Smooth muscle cell (in vitro differentiated cells): Measurements from ENCODE around the gene AGO3. TPM values are rescaled to one million over a fixed set of nuclear protein-coding genes. Genes with fewer than 3 reads are reported as not detected.

Source experiments
- DNase-seq: peaks from one replicate; lab custom pipeline; 2025; ENCODE audit not compliant: unreplicated experiment; lab: John Stamatoyannopoulos, UW
- H2AFZ ChIP-seq: fragments of 200-600 bp; sonication (generic); 2 replicates; pipeline ENCODE4 v1.6.0; 2016; ENCODE audit warnings: antibody characterized with exemption, low read depth, mild to moderate bottlenecking
- H3F3A ChIP-seq: fragments of 200-600 bp; sonication (generic); 2 replicates; pipeline ENCODE4 v1.6.0; 2017; ENCODE audit warnings: antibody characterized with exemption, low read depth
- H3K27ac ChIP-seq: fragments of 200-600 bp; sonication (generic); 2 replicates; pipeline ENCODE4 v1.5.1; 2016; ENCODE audit warnings: low read depth, mild to moderate bottlenecking
- H3K27me3 ChIP-seq: fragments of 200-600 bp; sonication (generic); 2 replicates; pipeline ENCODE4 v1.6.1; 2016; ENCODE audit warnings: low read depth, mild to moderate bottlenecking
- H3K36me3 ChIP-seq: fragments of 200-600 bp; sonication (generic); 2 replicates; pipeline ENCODE4 v1.5.1; 2016; ENCODE audit warnings: low read depth
- H3K4me1 ChIP-seq: fragments of 200-600 bp; sonication (generic); 2 replicates; pipeline ENCODE4 v1.5.1; 2016; ENCODE audit warnings: low read depth
- H3K4me2 ChIP-seq: fragments of 200-600 bp; sonication (generic); 2 replicates; pipeline ENCODE4 v1.6.0; 2016; ENCODE audit warnings: mild to moderate bottlenecking
- H3K4me3 ChIP-seq: fragments of 200-600 bp; sonication (generic); 2 replicates; pipeline ENCODE4 v1.5.1; 2016; ENCODE audit warnings: mild to moderate bottlenecking
- H3K79me2 ChIP-seq: fragments of 200-600 bp; sonication (generic); 2 replicates; pipeline ENCODE4 v1.6.0; 2016; ENCODE audit warnings: low read depth, mild to moderate bottlenecking
- H3K9ac ChIP-seq: fragments of 200-600 bp; sonication (generic); 2 replicates; pipeline ENCODE4 v1.6.0; 2016; ENCODE audit warnings: low read depth
- H3K9me3 ChIP-seq: fragments of 200-600 bp; sonication (generic); replicated peaks from 2 replicates; pipeline ENCODE4 v1.5.1; 2016; ENCODE audit warnings: low read depth
- H4K20me1 ChIP-seq: fragments of 200-600 bp; sonication (generic); 2 replicates; pipeline ENCODE4 v1.6.0; 2016; ENCODE audit warnings: low read depth
- CTCF ChIP-seq: fragments of 200-600 bp; sonication (generic); IDR thresholded peaks from 2 replicates; pipeline ENCODE4 v1.5.1; 2017; ENCODE audit warnings: borderline replicate concordance, mild to moderate bottlenecking, antibody characterized with exemption; ENCODE audit not compliant: insufficient read depth, poor library complexity, severe bottlenecking
- WGBS: methylation state at CpG from one replicate; pipeline ENCODE4 v1.1.7; 2016; ENCODE audit warnings: low lambda C conversion rate; 5-methylcytosine and 5-hydroxymethylcytosine counted together
- polyA plus RNA-seq: library from polyadenylated mRNA; unstranded; fragments of >200 nt; fragmentation: Nextera tagmentation; extraction: Ambion mirVana; gene quantifications from 2 replicates; pipeline ENCODE4 v1.2.1, GENCODE V29; 2016
- total RNA-seq: library from RNA; depleted of rRNA; stranded (reverse); fragments of >200 nt; gene quantifications from 2 replicates; pipeline ENCODE4 v1.2.3, GENCODE V29; 2014

AGO3 gene
- total and polyA plus RNA-seq, 2 experiments from 2014 or later: 14.3 to 31.6 TPM

GRCh38 chr1:35945327-35945726 is 14.4 kb downstream of the AGO3 start:
- Histone ChIP-seq H3K4me1 (no peaks in the 10 kb centered on the region), H2AFZ (no peak overlapping the region), H4K20me1 (peaks cover 95% of the 10 kb centered on the region), H3K9me3 (no peaks in the 10 kb centered on the region), H3K4me3 (no peak overlapping the region), H3K36me3 (no peaks in the 10 kb centered on the region), H3K9ac (no peak overlapping the region), H3K27ac (peak overlapping the region; percentile 23), H3K4me2 (no peak overlapping the region), H3F3A (no peaks in the 10 kb centered on the region), H3K79me2 (peaks cover 97% of the 10 kb centered on the region), H3K27me3 (no peaks in the 10 kb centered on the region)
- no peak for TF ChIP-seq CTCF
- WGBS: 50% methylated on average over 2 of the region's 2 CpGs
- no peak for DNase-seq

DNA sequence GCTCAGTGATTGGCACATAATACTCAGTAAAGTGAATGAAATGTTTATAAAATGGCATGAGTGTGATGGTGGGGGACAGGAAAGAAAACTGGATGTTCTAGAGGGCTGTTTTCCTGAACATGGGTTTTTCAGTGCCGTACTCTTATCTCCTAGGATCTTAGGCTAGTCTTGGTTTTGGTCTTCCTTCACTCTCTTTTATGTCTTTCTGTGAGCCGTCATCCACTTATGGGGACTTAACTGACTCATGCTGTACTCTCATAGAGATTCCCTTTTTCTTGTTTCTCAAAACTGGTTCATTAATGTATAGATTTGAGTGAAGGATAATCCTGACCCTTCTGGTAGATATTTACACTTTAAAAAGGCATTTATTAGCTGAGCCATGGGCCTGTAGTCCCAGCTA is 16.6 kb downstream of the AGO3 start:
- no peak overlapping the region for H3K4me3 ChIP-seq
- no peak overlapping the region for H3K9ac ChIP-seq
- H3K4me1 ChIP-seq: no peaks in the 10 kb centered on the region
- TF ChIP-seq CTCF: no peak
- no peak for DNase-seq
- H4K20me1 ChIP-seq: peaks cover 94% of the 10 kb centered on the region
- no peaks in the 10 kb centered on the region for H3F3A ChIP-seq
- H3K79me2 ChIP-seq: peaks cover 95% of the 10 kb centered on the region
- no peaks in the 10 kb centered on the region for H3K27me3 ChIP-seq
- no peak overlapping the region for H2AFZ ChIP-seq
- 22% methylated on average over 2 of the region's 2 CpGs for WGBS
- no peaks in the 10 kb centered on the region for H3K36me3 ChIP-seq
- no peaks in the 10 kb centered on the region for H3K9me3 ChIP-seq
- no peak overlapping the region for H3K4me2 ChIP-seq
- H3K27ac ChIP-seq: no peak overlapping the region

GRCh38 chr1:35958558-35958957 is 27.7 kb downstream of the AGO3 start:
- H4K20me1 ChIP-seq: peaks cover 80% of the 10 kb centered on the region
- no peak for DNase-seq
- no peaks in the 10 kb centered on the region for H3K4me1 ChIP-seq
- peaks cover 72% of the 10 kb centered on the region for H3K79me2 ChIP-seq
- H2AFZ ChIP-seq: no peak overlapping the region
- no peaks in the 10 kb centered on the region for H3F3A ChIP-seq
- no peak overlapping the region for H3K4me2 ChIP-seq
- WGBS: 85% methylated on average over 1 of the region's 1 CpG
- H3K4me3 ChIP-seq: no peak overlapping the region
- no peak for TF ChIP-seq CTCF
- no peaks in the 10 kb centered on the region for H3K9me3 ChIP-seq
- no peaks in the 10 kb centered on the region for H3K36me3 ChIP-seq
- no peak overlapping the region for H3K9ac ChIP-seq
- H3K27ac ChIP-seq: no peak overlapping the region
- H3K27me3 ChIP-seq: no peaks in the 10 kb centered on the region

GRCh38 chr1:35959304-35959703 is 28.4 kb downstream of the AGO3 start:
- Histone ChIP-seq H3K79me2 (peaks cover 70% of the 10 kb centered on the region), H3K4me1 (no peaks in the 10 kb centered on the region), H3K4me3 (no peak overlapping the region), H4K20me1 (peaks cover 76% of the 10 kb centered on the region), H3K9ac (no peak overlapping the region), H3K36me3 (no peaks in the 10 kb centered on the region), H3K27me3 (no peaks in the 10 kb centered on the region), H3K9me3 (no peaks in the 10 kb centered on the region), H3K4me2 (no peak overlapping the region), H3F3A (no peaks in the 10 kb centered on the region), H3K27ac (no peak overlapping the region), H2AFZ (no peak overlapping the region)
- no peak for TF ChIP-seq CTCF
- WGBS: 76% methylated on average over 3 of the region's 3 CpGs
- no peak for DNase-seq
